CD4-positive, alpha-beta memory T cell (primary cell): ENCODE measurements around the gene DIPK1B. TPM values are rescaled to one million over a fixed set of nuclear protein-coding genes. Genes with fewer than 3 reads are reported as not detected.

ENCODE experiments used
- CTCF ChIA-PET: fragments of 350-600 bp; sonication (Branson Sonifier 250); formaldehyde crosslinking; loops from one replicate; lab custom pipeline; 2021; ENCODE audit warnings: inconsistent platforms; ENCODE audit not compliant: partially characterized antibody; lab: Charles Lee
- POLR2A ChIA-PET: fragments of 350-600 bp; sonication (Branson Sonifier 250); formaldehyde crosslinking; loops from one replicate; lab custom pipeline; 2021; ENCODE audit not compliant: partially characterized antibody; lab: Charles Lee
- DNase-seq, 5 donors: peaks; one replicate each; pipeline versions ENCODE4 v3.0.0 to v3.0.0-alpha.2; 2020 to 2022; ENCODE audit warnings: mixed read lengths in 1 of 5
- H3K27ac ChIP-seq: one replicate; pipeline ENCODE4 v1.7.0; 2013; ENCODE audit warnings: low read depth, low read length
- H3K27me3 ChIP-seq: 2 replicates; pipeline ENCODE4 v1.7.0; 2013; ENCODE audit warnings: mild to moderate bottlenecking, low read length, moderate library complexity; ENCODE audit not compliant: insufficient read depth
- H3K36me3 ChIP-seq: 2 replicates; pipeline ENCODE4 v1.7.0; 2013; ENCODE audit warnings: mild to moderate bottlenecking, low read length, moderate library complexity; ENCODE audit not compliant: insufficient read depth
- H3K4me1 ChIP-seq: 2 replicates; pipeline ENCODE4 v1.7.0; 2013; ENCODE audit warnings: mild to moderate bottlenecking, low read length, moderate library complexity; ENCODE audit not compliant: insufficient read depth
- H3K4me3 ChIP-seq, 2 donors: one replicate each; pipeline ENCODE4 v1.7.0; 2013; ENCODE audit warnings: low read length in 2 of 2, mild to moderate bottlenecking in 1 of 2
- H3K9me3 ChIP-seq, 2 donors: one replicate each; pipeline ENCODE4 v1.7.0; 2013; ENCODE audit warnings: low read length in 2 of 2, control low read depth in 1 of 2; ENCODE audit not compliant: control insufficient read depth in 1 of 2
- H3K27ac Mint-ChIP-seq, 7 donors: one replicate each; pipeline ENCODE4 v1.8.0; 2020 to 2021; ENCODE audit warnings: mixed read lengths in 7 of 7, mild to moderate bottlenecking in 6 of 7, inconsistent platforms in 3 of 7, moderate library complexity in 3 of 7
- H3K27me3 Mint-ChIP-seq, 2 donors: one replicate each; pipeline ENCODE4 v1.8.0; 2020 to 2021; ENCODE audit warnings: mixed read lengths in 2 of 2
- H3K36me3 Mint-ChIP-seq, 2 donors: one replicate each; pipeline ENCODE4 v1.8.0; 2020 to 2021; ENCODE audit warnings: mixed read lengths in 2 of 2, inconsistent platforms in 1 of 2, mild to moderate bottlenecking in 1 of 2
- H3K4me1 Mint-ChIP-seq, 4 donors: one replicate each; pipeline ENCODE4 v1.8.0; 2020 to 2021; ENCODE audit warnings: mixed read lengths in 4 of 4, mild to moderate bottlenecking in 1 of 4
- H3K4me3 Mint-ChIP-seq, 8 donors: one replicate each; pipeline ENCODE4 v1.8.0; 2020 to 2021; ENCODE audit warnings: mixed read lengths in 8 of 8, mild to moderate bottlenecking in 7 of 8, moderate library complexity in 6 of 8, inconsistent platforms in 3 of 8
- H3K9me3 Mint-ChIP-seq, 8 donors: one replicate each; pipeline ENCODE4 v1.8.0; 2020 to 2021; ENCODE audit warnings: mixed read lengths in 8 of 8, mild to moderate bottlenecking in 5 of 8, inconsistent platforms in 3 of 8, moderate library complexity in 1 of 8
- intact Hi-C: fragments of 100-400 bp; cut with micrococcal nuclease; formaldehyde crosslinking; loops from one replicate; pipeline ENCODE4 v1.15.1; 2023
- polyA plus RNA-seq, 2 donors: library from polyadenylated mRNA; unstranded; fragments of 300-500 nt; fragmentation: Illumina TruSeq; gene quantifications; one replicate each; pipeline ENCODE4 v1.2.3, GENCODE V29; 2021
- total RNA-seq, 2 experiments: library from RNA; stranded (reverse); gene quantifications; one replicate each; pipeline ENCODE4 v1.2.3, GENCODE V29; 2021

Gene DIPK1B
- total and polyA plus RNA-seq, 4 experiments from 2014 or later: not detected

- ChIA-PET POLR2A (no interaction called here), CTCF (no interaction called here)
- DNase-seq: no peak
- no peak overlapping the region for H3K27ac ChIP-seq
- intact Hi-C loops: loop anchor here (5.0 kb wide), 1 partner anchor 498 kb away; the partner anchor contains the start of gene RNF208
- Mint-ChIP-seq H3K27me3 (peaks cover 0 to 4% of the 10 kb centered on the region in 2 donors), H3K4me1 (peaks cover 9 to 41% (median 22%) of the 10 kb centered on the region in 4 donors), H3K9me3 (peaks cover 0 to 7% (median 0%) of the 10 kb centered on the region in 8 donors), H3K36me3 (peaks cover 23 to 39% of the 10 kb centered on the region in 2 donors), H3K4me3 (no peak overlapping the region), H3K27ac (peak overlapping the region in 3 of 7 donors; percentile 4 to 60 (median 24))
- H3K4me3 ChIP-seq: no peak overlapping the region
- peaks cover 32% of the 10 kb centered on the region for H3K36me3 ChIP-seq
- no peaks in the 10 kb centered on the region for H3K27me3 ChIP-seq
- H3K9me3 ChIP-seq: no peaks in the 10 kb centered on the region
- peaks cover 30% of the 10 kb centered on the region for H3K4me1 ChIP-seq
These were observed 12.4 kb downstream of the DIPK1B start for GRCh38 chr9:136724772-136725171.

DNA sequence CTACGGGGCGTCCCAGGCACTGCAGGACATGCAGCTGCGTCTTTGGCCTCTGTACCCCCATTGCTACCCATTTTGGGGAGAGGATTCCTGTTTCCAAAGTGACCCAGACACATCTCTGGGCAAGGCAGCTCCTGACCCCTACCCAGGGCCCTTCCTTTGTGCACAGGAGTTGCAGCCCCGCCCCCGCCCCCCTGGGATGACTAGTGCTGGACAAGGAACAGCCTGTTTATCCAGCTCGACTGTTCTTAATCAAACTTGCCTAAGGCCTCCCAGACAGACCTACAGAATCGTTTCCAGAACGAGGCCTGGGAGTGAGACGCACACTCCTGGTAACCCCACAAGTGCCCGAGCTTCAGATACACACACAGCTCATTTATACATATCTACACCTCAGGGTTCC lies 13.2 kb downstream of the DIPK1B start:
- CTCF ChIA-PET: no interaction called here
- Mint-ChIP-seq H3K27ac (peak overlapping the region in 2 of 7 donors; percentile 18 to 96), H3K9me3 (peaks cover 0 to 7% (median 0%) of the 10 kb centered on the region in 8 donors), H3K27me3 (peaks cover 0 to 4% of the 10 kb centered on the region in 2 donors), H3K4me1 (peaks cover 9 to 42% (median 22%) of the 10 kb centered on the region in 4 donors), H3K4me3 (peak overlapping the region in 4 of 8 donors; percentile 15 to 97 (median 74)), H3K36me3 (peaks cover 23 to 39% of the 10 kb centered on the region in 2 donors)
- H3K4me1 ChIP-seq: peaks cover 30% of the 10 kb centered on the region
- POLR2A ChIA-PET: interaction anchor here (0.6 to 0.8 kb wide), 3 partner anchors 12 to 86 kb away, joined by 3 to 4 read pairs (median 3); no protein-coding TSS in a partner anchor
- no peaks in the 10 kb centered on the region for H3K9me3 ChIP-seq
- DNase-seq: no peak
- intact Hi-C loops: loop anchor here (5.0 kb wide), 1 partner anchor 497 kb away; the partner anchor contains the start of gene RNF208
- H3K36me3 ChIP-seq: peaks cover 32% of the 10 kb centered on the region
- H3K27me3 ChIP-seq: no peaks in the 10 kb centered on the region
- H3K4me3 ChIP-seq: no peak overlapping the region
- no peak overlapping the region for H3K27ac ChIP-seq

DNA sequence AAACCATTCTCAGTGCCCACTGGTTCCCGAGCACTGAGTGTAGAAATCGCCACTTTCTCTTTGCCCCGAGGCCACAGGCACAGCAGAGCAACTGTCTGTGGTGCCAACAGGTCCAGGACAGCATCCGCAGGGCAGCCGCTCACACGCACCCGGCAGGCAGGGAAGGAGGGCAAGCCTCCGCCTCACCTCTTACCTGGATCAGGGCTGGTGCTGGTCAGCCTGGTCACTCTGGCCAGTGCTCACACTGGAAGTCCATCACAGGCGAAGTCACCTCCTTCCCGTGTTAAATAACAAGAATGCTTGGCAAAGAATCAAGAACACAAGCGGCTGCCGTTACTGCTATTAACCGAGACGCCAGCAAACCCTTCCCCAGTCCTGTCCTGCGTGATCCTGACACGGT lies 13.7 kb downstream of the DIPK1B start:
- no peaks in the 10 kb centered on the region for H3K9me3 ChIP-seq
- intact Hi-C loops: loop anchor here (5.0 kb wide), 1 partner anchor 496 kb away; the partner anchor contains the start of gene RNF208
- Mint-ChIP-seq H3K4me1 (peaks cover 8 to 42% (median 22%) of the 10 kb centered on the region in 4 donors), H3K9me3 (peaks cover 0 to 7% (median 0%) of the 10 kb centered on the region in 8 donors), H3K27ac (peak overlapping the region in 6 of 7 donors; percentile 88 to 98 (median 94)), H3K36me3 (peaks cover 21 to 37% of the 10 kb centered on the region in 2 donors), H3K27me3 (peaks cover 0 to 4% of the 10 kb centered on the region in 2 donors), H3K4me3 (peak overlapping the region; percentile 89 to 99 (median 95))
- DNase-seq: peak in 1 of 5 donors; percentile 30
- POLR2A ChIA-PET: interaction anchor here (0.7 to 3.2 kb wide), 5 partner anchors 7 to 242 kb away, joined by 3 to 17 read pairs (median 14); partner anchors contain the start of genes AGPAT2 and TMEM141
- peaks cover 32% of the 10 kb centered on the region for H3K36me3 ChIP-seq
- peak overlapping the region; percentile 72 for H3K27ac ChIP-seq
- peak overlapping the region in 1 of 2 donors; percentile 88 for H3K4me3 ChIP-seq
- H3K27me3 ChIP-seq: no peaks in the 10 kb centered on the region
- H3K4me1 ChIP-seq: peaks cover 30% of the 10 kb centered on the region
- CTCF ChIA-PET: no interaction called here

DNA sequence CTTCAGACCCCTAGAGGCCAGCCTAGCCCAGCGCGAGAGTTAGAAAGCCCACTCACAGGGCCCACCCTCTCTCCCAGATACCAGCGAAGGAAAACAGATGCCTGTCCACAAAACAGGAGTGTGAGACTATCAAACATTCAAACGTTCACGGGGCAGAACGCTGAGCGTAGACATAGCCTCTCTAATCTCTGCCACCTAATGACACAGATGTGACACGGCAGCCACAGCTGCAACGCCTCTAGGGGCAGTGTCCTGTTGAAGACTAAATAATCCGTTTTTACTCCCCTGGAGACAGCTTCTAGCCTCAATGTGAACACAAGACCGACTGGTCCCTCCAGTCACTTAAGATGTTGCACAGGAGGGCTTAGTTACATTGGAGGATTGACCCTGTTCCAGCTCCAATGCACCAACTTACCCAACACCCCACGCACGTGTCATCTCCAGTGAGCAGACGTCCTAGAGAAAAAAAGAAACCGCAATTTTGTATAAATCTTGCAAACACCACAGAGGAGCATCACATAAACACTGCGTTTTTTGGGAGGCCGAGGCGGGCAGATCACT lies 14.3 kb downstream of the DIPK1B start:
- ChIA-PET POLR2A (interaction anchor here (0.6 to 3.4 kb wide), 19 partner anchors 8 to 869 kb away, joined by 3 to 25 read pairs (median 5); partner anchors contain the start of genes AGPAT2, DIPK1B, PAXX and RABL6), CTCF (interaction anchor here (0.8 kb wide), 1 partner anchor 93 kb away, joined by 3 read pairs; no protein-coding TSS in a partner anchor)
- Mint-ChIP-seq H3K27me3 (peaks cover 0 to 4% of the 10 kb centered on the region in 2 donors), H3K4me1 (peaks cover 7 to 42% (median 22%) of the 10 kb centered on the region in 4 donors), H3K4me3 (peak overlapping the region; percentile 89 to 99 (median 95)), H3K9me3 (peaks cover 0 to 7% (median 0%) of the 10 kb centered on the region in 8 donors), H3K27ac (peak overlapping the region; percentile 88 to 98 (median 94)), H3K36me3 (peaks cover 19 to 35% of the 10 kb centered on the region in 2 donors)
- Histone ChIP-seq H3K27me3 (no peaks in the 10 kb centered on the region), H3K27ac (peak overlapping the region; percentile 72), H3K9me3 (no peaks in the 10 kb centered on the region), H3K4me3 (peak overlapping the region; percentile 88 to 94), H3K4me1 (peaks cover 30% of the 10 kb centered on the region), H3K36me3 (peaks cover 32% of the 10 kb centered on the region)
- intact Hi-C loops: loop anchor here (5.0 kb wide), 1 partner anchor 496 kb away; the partner anchor contains the start of gene RNF208
- DNase-seq: peak; percentile 25 to 72 (median 46)

GRCh38 chr9:136728080-136728547 lies 15.7 kb downstream of the DIPK1B start:
- peak overlapping the region; percentile 72 for H3K27ac ChIP-seq
- POLR2A ChIA-PET: interaction anchor here (0.6 to 3.4 kb wide), 30 partner anchors 9 to 513 kb away, joined by 3 to 25 read pairs (median 4); partner anchors contain the start of genes AGPAT2, AJM1, C8G and DIPK1B

GRCh38 chr9:136728548-136729123 lies 16.3 kb downstream of the DIPK1B start:
- no peaks in the 10 kb centered on the region for H3K27me3 ChIP-seq
- peaks cover 30% of the 10 kb centered on the region for H3K4me1 ChIP-seq
- intact Hi-C loops: loop anchor here (1.0 to 5.0 kb wide), 3 partner anchors 41 to 494 kb away; partner anchors contain the start of genes AGPAT2, RNF208 and SEC16A
- H3K4me3 ChIP-seq: peak overlapping the region in 1 of 2 donors; percentile 88
- H3K36me3 ChIP-seq: peaks cover 28% of the 10 kb centered on the region
- peak overlapping the region; percentile 72 for H3K27ac ChIP-seq
- Mint-ChIP-seq H3K27me3 (peaks cover 0 to 4% of the 10 kb centered on the region in 2 donors), H3K27ac (peak overlapping the region in 1 of 7 donors; percentile 80), H3K4me1 (peaks cover 7 to 42% (median 21%) of the 10 kb centered on the region in 4 donors), H3K4me3 (peak overlapping the region in 7 of 8 donors; percentile 13 to 73 (median 54)), H3K36me3 (peaks cover 18 to 33% of the 10 kb centered on the region in 2 donors), H3K9me3 (peaks cover 0 to 7% (median 0%) of the 10 kb centered on the region in 8 donors)
- ChIA-PET POLR2A (interaction anchor here (0.6 to 3.4 kb wide), 27 partner anchors 8 to 512 kb away, joined by 3 to 25 read pairs (median 4); partner anchors contain the start of genes AGPAT2, AJM1, C8G and DIPK1B), CTCF (interaction anchor here (1.1 to 2.0 kb wide), 6 partner anchors 28 to 244 kb away, joined by 3 to 5 read pairs (median 3); partner anchors contain the start of gene LCN8)
- DNase-seq: peak in 1 of 5 donors; percentile 32
- H3K9me3 ChIP-seq: no peaks in the 10 kb centered on the region

More at GRCh38 chr9:136728080-136728547, 15.7 kb downstream of the DIPK1B start:
- H3K9me3 ChIP-seq: no peaks in the 10 kb centered on the region
- H3K27me3 ChIP-seq: no peaks in the 10 kb centered on the region
- intact Hi-C loops: loop anchor here (1.0 to 5.0 kb wide), 3 partner anchors 41 to 494 kb away; partner anchors contain the start of genes AGPAT2, RNF208 and SEC16A
- Mint-ChIP-seq H3K36me3 (peaks cover 19 to 35% of the 10 kb centered on the region in 2 donors), H3K27me3 (peaks cover 0 to 4% of the 10 kb centered on the region in 2 donors), H3K9me3 (peaks cover 0 to 7% (median 0%) of the 10 kb centered on the region in 8 donors), H3K27ac (peak overlapping the region in 2 of 7 donors; percentile 51 to 97), H3K4me1 (peaks cover 7 to 42% (median 22%) of the 10 kb centered on the region in 4 donors), H3K4me3 (peak overlapping the region; percentile 48 to 97 (median 76))
- H3K4me1 ChIP-seq: peaks cover 30% of the 10 kb centered on the region
- H3K4me3 ChIP-seq: peak overlapping the region; percentile 88 to 94
- DNase-seq: peak; percentile 85 to 92 (median 91)
- H3K36me3 ChIP-seq: peaks cover 32% of the 10 kb centered on the region
- CTCF ChIA-PET: interaction anchor here (1.1 to 2.0 kb wide), 4 partner anchors 28 to 244 kb away, joined by 3 to 5 read pairs (median 4); no protein-coding TSS in a partner anchor
